HG02759 (cell line): Measurements from ENCODE around the gene TMUB2.
"Not testable (repeated sequence)": the region's sequence is repeated elsewhere in the genome, so short reads cannot be mapped to it uniquely, and the experiment has no call there.

Source experiments
- ATAC-seq: cut with Tn5 transposase; IDR thresholded peaks from one replicate; pipeline ENCODE4 v1.9.1; 2021; ENCODE audit warnings: mild to moderate bottlenecking, moderate library complexity; ENCODE audit not compliant: unreplicated experiment

Gene TMUB2

GRCh38 chr17:44186307-44187130 is at the start of gene TMUB2:
Gene TMUB2 (plus strand): TSS chr17:44186972. CDS start chr17:44187709, 737 bp downstream.
- ATAC-seq: peak; percentile 86

GRCh38 chr17:44137891-44138709 is 48.7 kb upstream of the TMUB2 start:
- ATAC-seq: no peak

GRCh38 chr17:44143921-44144320 is 42.9 kb upstream of the TMUB2 start:
- ATAC-seq: not testable (repeated sequence)

- ATAC-seq: no peak
Observed at GRCh38 chr17:44144966-44145739, 41.6 kb upstream of the TMUB2 start.

- no peak for ATAC-seq
Observed at GRCh38 chr17:44146375-44147346, 40.1 kb upstream of the TMUB2 start.

- no peak for ATAC-seq
Observed at GRCh38 chr17:44147812-44148211, 39.0 kb upstream of the TMUB2 start.

- ATAC-seq: not testable (repeated sequence)
Observed at GRCh38 chr17:44149066-44149465, 37.7 kb upstream of the TMUB2 start.

- ATAC-seq: no peak
Observed at GRCh38 chr17:44149750-44150329, 36.9 kb upstream of the TMUB2 start.

GRCh38 chr17:44152875-44153274 is 33.9 kb upstream of the TMUB2 start:
- ATAC-seq: no peak

- ATAC-seq: no peak
Observed at GRCh38 chr17:44155488-44155887, 31.3 kb upstream of the TMUB2 start.

- ATAC-seq: no peak
Observed at GRCh38 chr17:44159519-44160210, 27.1 kb upstream of the TMUB2 start.

- no peak for ATAC-seq
Observed at GRCh38 chr17:44164476-44164875, 22.3 kb upstream of the TMUB2 start.

- ATAC-seq: no peak
Observed at GRCh38 chr17:44167181-44167861, 19.5 kb upstream of the TMUB2 start.

- ATAC-seq: no peak
Observed at GRCh38 chr17:44170135-44170498, 16.7 kb upstream of the TMUB2 start.

GRCh38 chr17:44170499-44171201 is 16.1 kb upstream of the TMUB2 start, which contains the start of gene ASB16:
Gene ASB16 (plus strand): TSS chr17:44170704. CDS start chr17:44170790, 86 bp downstream.
- ATAC-seq: no peak

- ATAC-seq: no peak
Observed at GRCh38 chr17:44171931-44172455, 14.8 kb upstream of the TMUB2 start.

- no peak for ATAC-seq
Observed at GRCh38 chr17:44174427-44174826, 12.3 kb upstream of the TMUB2 start.

GRCh38 chr17:44176257-44176656 is 10.5 kb upstream of the TMUB2 start:
- no peak for ATAC-seq
